Upper lobe of left lung (tissue), 6 donors: ENCODE results near the gene VTA1. TPM values are rescaled to one million over a fixed set of nuclear protein-coding genes. Genes with fewer than 3 reads are reported as not detected.

Experiments used
- ATAC-seq, 2 donors: fragments of 200-7000 bp; cut with Tn5 transposase; one replicate each; pipeline ENCODE4 v1.9.1; 2022; ENCODE audit warnings: mild to moderate bottlenecking in 2 of 2, moderate library complexity in 2 of 2; ENCODE audit not compliant: low FRiP score in 2 of 2
- DNase-seq, 2 donors: peaks; one replicate each; pipeline ENCODE4 v3.0.0-alpha.2; 2019 to 2020
- H3K27ac ChIP-seq, 4 donors: fragments of 200-600 bp; sonication (generic); one replicate each; pipeline ENCODE4 v1.5.1; 2016 to 2019
- H3K27me3 ChIP-seq, 4 donors: fragments of 200-600 bp; sonication (generic); one replicate each; pipeline ENCODE4 v1.5.1; 2017 to 2019
- H3K36me3 ChIP-seq, 4 donors: fragments of 200-600 bp; sonication (generic); one replicate each; pipeline ENCODE4 v1.5.1; 2016 to 2019
- H3K4me1 ChIP-seq, 4 donors: fragments of 200-600 bp; sonication (generic); one replicate each; pipeline ENCODE4 v1.5.1; 2018 to 2019
- H3K4me3 ChIP-seq, 4 donors: fragments of 200-600 bp; sonication (generic); one replicate each; pipeline ENCODE4 v1.5.1; 2017 to 2019; ENCODE audit warnings: mild to moderate bottlenecking in 2 of 4, moderate library complexity in 1 of 4
- H3K9me3 ChIP-seq, 4 donors: fragments of 200-600 bp; sonication (generic); one replicate each; pipeline ENCODE4 v1.5.1; 2018 to 2019
- CTCF ChIP-seq, 6 experiments: fragments of 450-650 bp in 4 of 6; fragments of 200-600 bp in 2 of 6; sonication (generic) in 2 of 6; IDR thresholded peaks; one replicate each; pipeline ENCODE4 v1.5.1; 2016 to 2019; ENCODE audit warnings: antibody characterized with exemption in 6 of 6
- EP300 ChIP-seq, 4 donors: sonication (generic); formaldehyde crosslinking; IDR thresholded peaks; one replicate each; pipeline ENCODE4 v1.5.1; 2017; ENCODE audit warnings: antibody characterized with exemption in 4 of 4, control low read depth in 2 of 4
- POLR2A ChIP-seq, 4 donors: fragments of 450-650 bp; IDR thresholded peaks; one replicate each; pipeline ENCODE4 v1.5.1; 2016 to 2017; ENCODE audit warnings: antibody characterized with exemption in 4 of 4, mild to moderate bottlenecking in 2 of 4
- POLR2AphosphoS5 ChIP-seq, 2 donors: sonication (generic); formaldehyde crosslinking; IDR thresholded peaks; one replicate each; pipeline ENCODE4 v1.5.1; 2017; ENCODE audit warnings: antibody characterized with exemption in 2 of 2
- WGBS, 2 donors: methylation state at CpG; one replicate each; pipeline ENCODE4 v1.1.5; 2017 to 2018; 5-methylcytosine and 5-hydroxymethylcytosine counted together
- total RNA-seq, 6 donors: library from RNA; depleted of rRNA in 4 of 6; stranded (reverse); fragments of >200 nt in 4 of 6; gene quantifications; one replicate each; pipeline versions ENCODE4 v1.1.0 to v1.2.1, GENCODE V29; 2016 to 2021
- donor health status: DM: no; HTN: no; CAD: no; lungs with moderate emphysema.
- donor health status: DM: no; HTN: yes; CAD: no; lungs with severe emphysema.

VTA1 gene
- total RNA-seq, 6 donors from 2014 or later: 15.8 to 36.0 (median 25.7) TPM

GRCh38 chr6:142262231-142262630, 115.2 kb downstream of the VTA1 start:
- Histone ChIP-seq H3K9me3 (no peaks in the 10 kb centered on the region), H3K27me3 (no peaks in the 10 kb centered on the region), H3K36me3 (no peaks in the 10 kb centered on the region), H3K27ac (no peak overlapping the region), H3K4me1 (no peaks in the 10 kb centered on the region), H3K4me3 (no peak overlapping the region)
- ATAC-seq: no peak
- no peak for DNase-seq
- TF ChIP-seq EP300 (IDR thresholded peaks at IDR 0.05) (no peak), POLR2A (IDR thresholded peaks at IDR 0.05) (no peak)

DNA sequence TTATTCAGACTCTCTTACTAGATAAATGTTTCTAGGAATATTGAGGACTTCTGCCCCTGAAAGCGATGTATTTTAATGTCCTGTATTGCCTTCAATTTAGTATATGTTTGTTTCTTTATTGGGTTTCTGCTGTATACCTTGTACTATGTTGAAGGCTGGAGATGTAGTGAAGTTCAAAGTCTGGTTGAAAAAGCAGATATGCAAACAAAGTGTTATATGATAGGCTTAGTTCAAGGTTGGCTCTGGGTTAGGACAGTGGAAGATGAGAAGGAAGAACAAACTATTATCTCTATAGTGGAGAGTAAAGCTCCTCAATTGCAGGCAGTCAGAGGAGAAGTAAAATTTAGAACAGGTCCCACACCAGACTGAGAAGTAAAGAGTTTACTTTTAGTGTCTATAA, 118.4 kb downstream of the VTA1 start:
- no peaks in the 10 kb centered on the region for H3K9me3 ChIP-seq
- ATAC-seq: no peak
- no peaks in the 10 kb centered on the region for H3K27me3 ChIP-seq
- no peaks in the 10 kb centered on the region for H3K36me3 ChIP-seq
- no peak overlapping the region for H3K4me3 ChIP-seq
- WGBS, 2 donors: 96 to 100% methylated on average over 1 of the region's 1 CpG
- H3K4me1 ChIP-seq: no peaks in the 10 kb centered on the region
- H3K27ac ChIP-seq: no peak overlapping the region
- no peak for TF ChIP-seq POLR2A (IDR thresholded peaks at IDR 0.05)
- no peak for TF ChIP-seq CTCF (IDR thresholded peaks at IDR 0.05)
- no peak for TF ChIP-seq EP300 (IDR thresholded peaks at IDR 0.05)
- no peak for TF ChIP-seq POLR2AphosphoS5 (IDR thresholded peaks at IDR 0.05)
- DNase-seq: no peak

DNA sequence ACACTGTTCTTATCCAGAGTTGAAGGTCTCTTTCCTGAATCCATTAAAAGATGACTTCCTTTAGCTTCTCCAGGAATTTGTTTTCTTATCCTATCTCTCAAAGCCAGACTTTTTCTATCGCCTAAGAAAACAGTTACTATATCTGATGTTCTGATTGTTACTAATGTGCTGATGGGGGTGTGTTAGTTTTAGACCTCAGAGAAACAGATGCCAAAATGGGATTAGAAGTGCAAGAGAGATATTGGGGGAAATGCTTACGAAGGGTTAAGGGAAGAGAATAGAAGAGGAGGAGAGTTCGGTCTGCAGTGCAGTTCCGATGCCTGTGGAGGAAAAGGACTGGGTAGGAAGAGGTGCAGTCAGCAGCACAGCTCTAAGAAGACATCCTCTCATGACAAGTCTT, 119.0 kb downstream of the VTA1 start:
- 77 to 81% methylated on average over 4 of the region's 4 CpGs for WGBS, 2 donors

GRCh38 chr6:142271476-142271875, 124.4 kb downstream of the VTA1 start:
- no peaks in the 10 kb centered on the region for H3K9me3 ChIP-seq
- no peaks in the 10 kb centered on the region for H3K36me3 ChIP-seq
- no peak for DNase-seq
- H3K27me3 ChIP-seq: no peaks in the 10 kb centered on the region
- 56 to 76% methylated on average over 1 of the region's 1 CpG for WGBS, 2 donors
- no peak overlapping the region for H3K4me3 ChIP-seq
- no peak overlapping the region for H3K27ac ChIP-seq
- no peaks in the 10 kb centered on the region for H3K4me1 ChIP-seq
- no peak for ATAC-seq
- TF ChIP-seq POLR2A (IDR thresholded peaks at IDR 0.05) (no peak), CTCF (IDR thresholded peaks at IDR 0.05) (no peak), EP300 (IDR thresholded peaks at IDR 0.05) (no peak), POLR2AphosphoS5 (IDR thresholded peaks at IDR 0.05) (no peak)

More for the DNA sequence above, 119.0 kb downstream of the VTA1 start:
- no peak for ATAC-seq
- H3K27me3 ChIP-seq: no peaks in the 10 kb centered on the region
- no peak overlapping the region for H3K27ac ChIP-seq
- H3K4me1 ChIP-seq: no peaks in the 10 kb centered on the region
- TF ChIP-seq EP300 (IDR thresholded peaks at IDR 0.05) (no peak), CTCF (IDR thresholded peaks at IDR 0.05) (no peak), POLR2A (IDR thresholded peaks at IDR 0.05) (no peak), POLR2AphosphoS5 (IDR thresholded peaks at IDR 0.05) (no peak)
- no peak for DNase-seq
- H3K9me3 ChIP-seq: no peaks in the 10 kb centered on the region
- no peaks in the 10 kb centered on the region for H3K36me3 ChIP-seq
- no peak overlapping the region for H3K4me3 ChIP-seq

Other genes starting within 250 kb of the VTA1 start
- not detected for gene GJE1, start 14.3 kb upstream of the VTA1 start, total RNA-seq
- gene NMBR, start 141 bp upstream of the VTA1 start, total RNA-seq: not detected
- gene ADGRG6, start 154.7 kb downstream of the VTA1 start, total RNA-seq: 10 to 100 TPM; 19.9 to 44.1 (median 29.8) TPM